Natural killer cell (primary cell): Measurements from ENCODE around the gene ZNF398. TPM values are rescaled to one million over a fixed set of nuclear protein-coding genes. Genes with fewer than 3 reads are reported as not detected.

Experiments used
- ATAC-seq, 3 donors: fragments of 150-1000 bp in 2 of 3; fragments of 200-7000 bp in 1 of 3; cut with Tn5 transposase; 1 replicate in 1 of 3; 2 replicates in 2 of 3; pipeline ENCODE4 v1.10.0; 2021; ENCODE audit warnings: mild to moderate bottlenecking in 2 of 3, moderate library complexity in 2 of 3
- DNase-seq, 2 donors: peaks; one replicate each; pipeline versions ENCODE4 v3.0.0 to v3.0.0-alpha.2; 2013 to 2021; ENCODE audit warnings: mixed read lengths in 1 of 2
- H3K27ac ChIP-seq: one replicate; pipeline ENCODE4 v1.5.1; 2013; ENCODE audit warnings: mild to moderate bottlenecking, low read length
- H3K27me3 ChIP-seq: one replicate; pipeline ENCODE4 v1.6.1; 2013; ENCODE audit warnings: low read length; ENCODE audit not compliant: control insufficient read depth, insufficient read depth
- H3K36me3 ChIP-seq: one replicate; pipeline ENCODE4 v1.6.1; 2013; ENCODE audit warnings: low read length; ENCODE audit not compliant: control insufficient read depth, insufficient read depth
- H3K4me1 ChIP-seq: one replicate; pipeline ENCODE4 v1.6.1; 2013; ENCODE audit warnings: low read length; ENCODE audit not compliant: control insufficient read depth, insufficient read depth
- H3K4me3 ChIP-seq: one replicate; pipeline ENCODE4 v1.5.1; 2013; ENCODE audit warnings: low read length
- H3K9me3 ChIP-seq: one replicate; pipeline ENCODE4 v1.6.1; 2013; ENCODE audit warnings: low read length; ENCODE audit not compliant: control insufficient read depth, insufficient read depth
- H3K27ac Mint-ChIP-seq, 2 donors: one replicate each; pipeline ENCODE4 v1.8.0; 2022; ENCODE audit warnings: mild to moderate bottlenecking in 2 of 2, mixed read lengths in 2 of 2, moderate library complexity in 1 of 2
- H3K27me3 Mint-ChIP-seq, 2 donors: one replicate each; pipeline ENCODE4 v1.8.0; 2022; ENCODE audit warnings: low read depth in 2 of 2, mixed read lengths in 2 of 2
- H3K36me3 Mint-ChIP-seq: one replicate; pipeline ENCODE4 v1.8.0; 2022; ENCODE audit warnings: mixed read lengths
- H3K4me1 Mint-ChIP-seq, 2 donors: one replicate each; pipeline ENCODE4 v1.8.0; 2022; ENCODE audit warnings: mixed read lengths in 2 of 2
- H3K4me3 Mint-ChIP-seq: one replicate; pipeline ENCODE4 v1.8.0; 2022; ENCODE audit warnings: mild to moderate bottlenecking, moderate library complexity, mixed read lengths
- H3K9me3 Mint-ChIP-seq, 2 donors: one replicate each; pipeline ENCODE4 v1.8.0; 2022; ENCODE audit warnings: mixed read lengths in 2 of 2
- CTCF ChIP-seq: fragments of 200-600 bp; IDR thresholded peaks from one replicate; pipeline ENCODE4 v1.8.0; 2022; ENCODE audit warnings: antibody characterized with exemption
- WGBS: methylation state at CpG from one replicate; pipeline ENCODE4 v1.1.7; 2013; ENCODE audit warnings: missing lambda C conversion rate; ENCODE audit not compliant: insufficient coverage; 5-methylcytosine and 5-hydroxymethylcytosine counted together
- intact Hi-C: fragments of 100-400 bp; cut with micrococcal nuclease; formaldehyde crosslinking; loops from one replicate; pipeline ENCODE4 v1.14.2; 2022
- total RNA-seq, 4 donors: library from RNA; stranded (reverse); fragments of 120-200 nt in 1 of 4; gene quantifications; one replicate each; pipeline versions ENCODE4 v1.2.3 to v1.2.4, GENCODE V29; 2013 to 2022

Gene ZNF398
- total RNA-seq, 3 donors from 2014 or later (not counting 1 experiment from before 2014, with no cell fraction given) = 14.8 to 18.5 (median 18.5) TPM

- Histone ChIP-seq H3K27ac (no peak overlapping the region), H3K4me3 (no peak overlapping the region), H3K36me3 (no peaks in the 10 kb centered on the region), H3K9me3 (no peaks in the 10 kb centered on the region), H3K27me3 (no peaks in the 10 kb centered on the region), H3K4me1 (peaks cover 26% of the 10 kb centered on the region)
- peaks cover 18 to 19% of the 10 kb centered on the region in 2 donors for H3K4me1 Mint-ChIP-seq
- TF ChIP-seq CTCF = no peak
- H3K4me3 Mint-ChIP-seq = peak overlapping the region; percentile 56
- H3K27me3 Mint-ChIP-seq = no peaks in the 10 kb centered on the region
- no peaks in the 10 kb centered on the region for H3K36me3 Mint-ChIP-seq
- intact Hi-C loops = loop anchor here (5.0 kb wide), 2 partner anchors 92 to 118 kb away; partner anchors contain the start of genes PDIA4 and ZNF212
- H3K9me3 Mint-ChIP-seq = no peaks in the 10 kb centered on the region
- no peak for DNase-seq
- 92% methylated on average over 7 of the region's 8 CpGs for WGBS
- H3K27ac Mint-ChIP-seq = peak overlapping the region in 1 of 2 donors; percentile 59
- ATAC-seq = no peak
Observed at GRCh38 chr7:149145031-149145845, 2.0 kb upstream of the ZNF398 start.

- TF ChIP-seq CTCF = no peak
- Histone ChIP-seq H3K9me3 (no peaks in the 10 kb centered on the region), H3K27me3 (no peaks in the 10 kb centered on the region), H3K27ac (peak overlapping the region; percentile 67), H3K36me3 (no peaks in the 10 kb centered on the region), H3K4me3 (peak overlapping the region; percentile 70), H3K4me1 (peaks cover 26% of the 10 kb centered on the region)
- no peaks in the 10 kb centered on the region for H3K9me3 Mint-ChIP-seq
- no peaks in the 10 kb centered on the region for H3K36me3 Mint-ChIP-seq
- peaks cover 18 to 25% of the 10 kb centered on the region in 2 donors for H3K4me1 Mint-ChIP-seq
- under 1% methylated on average over 86 of the region's 86 CpGs for WGBS
- peak overlapping the region; percentile 84 to 89 for H3K27ac Mint-ChIP-seq
- ATAC-seq (peak; percentile 49 to 58 (median 52)), DNase-seq (peak; percentile 63 to 83)
- H3K4me3 Mint-ChIP-seq = peak overlapping the region; percentile 85
- no peaks in the 10 kb centered on the region for H3K27me3 Mint-ChIP-seq
- intact Hi-C loops = loop anchor here (1.0 to 5.0 kb wide), 5 partner anchors 22 to 275 kb away; partner anchors contain the start of genes PDIA4, ZNF212, ZNF425 and ZNF786
Observed at GRCh38 chr7:149147752-149148653, 750 bp downstream of the ZNF398 start.

DNA sequence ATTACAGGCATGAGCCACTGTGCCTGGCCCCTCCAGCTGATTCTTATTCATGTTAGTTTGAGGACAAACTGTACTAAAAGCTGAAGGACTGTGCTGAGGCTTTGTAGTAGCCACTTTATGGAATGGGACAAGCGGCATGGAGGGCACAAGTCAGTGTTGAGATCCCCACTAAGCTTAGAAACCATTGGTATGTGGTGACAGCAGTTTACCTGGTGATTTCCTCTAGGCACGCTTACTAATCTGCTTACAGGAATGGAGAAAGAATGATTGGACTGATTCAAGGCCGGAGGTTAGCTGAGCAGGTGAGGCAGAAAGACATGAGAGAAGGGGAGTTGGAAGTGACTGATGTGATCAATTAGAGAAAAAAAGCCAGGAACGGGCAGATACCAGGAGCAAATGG, 3.7 kb downstream of the ZNF398 start:
- no peak overlapping the region for H3K27ac Mint-ChIP-seq
- ATAC-seq (no peak), DNase-seq (no peak)
- 81% methylated on average over 4 of the region's 4 CpGs for WGBS
- H3K36me3 Mint-ChIP-seq = no peaks in the 10 kb centered on the region
- H3K4me1 Mint-ChIP-seq = peaks cover 12 to 35% of the 10 kb centered on the region in 2 donors
- TF ChIP-seq CTCF = no peak
- no peaks in the 10 kb centered on the region for H3K9me3 Mint-ChIP-seq
- H3K4me3 ChIP-seq = no peak overlapping the region
- peaks cover 22% of the 10 kb centered on the region for H3K4me1 ChIP-seq
- no peaks in the 10 kb centered on the region for H3K9me3 ChIP-seq
- intact Hi-C loops = no loop called here
- H3K36me3 ChIP-seq = peaks cover 15% of the 10 kb centered on the region
- no peaks in the 10 kb centered on the region for H3K27me3 Mint-ChIP-seq
- no peak overlapping the region for H3K4me3 Mint-ChIP-seq
- no peaks in the 10 kb centered on the region for H3K27me3 ChIP-seq
- H3K27ac ChIP-seq = no peak overlapping the region
